ENCODE data around the gene PLCE1. TPM values are rescaled to one million over a fixed set of nuclear protein-coding genes. Genes with fewer than 3 reads are reported as not detected.

The PLCE1 gene
- total and polyA plus RNA-seq, 2 donors (not counting 3 experiments of a cell fraction or from before 2014, with no cell fraction given), result 0.01 to 0.04 TPM

DNA sequence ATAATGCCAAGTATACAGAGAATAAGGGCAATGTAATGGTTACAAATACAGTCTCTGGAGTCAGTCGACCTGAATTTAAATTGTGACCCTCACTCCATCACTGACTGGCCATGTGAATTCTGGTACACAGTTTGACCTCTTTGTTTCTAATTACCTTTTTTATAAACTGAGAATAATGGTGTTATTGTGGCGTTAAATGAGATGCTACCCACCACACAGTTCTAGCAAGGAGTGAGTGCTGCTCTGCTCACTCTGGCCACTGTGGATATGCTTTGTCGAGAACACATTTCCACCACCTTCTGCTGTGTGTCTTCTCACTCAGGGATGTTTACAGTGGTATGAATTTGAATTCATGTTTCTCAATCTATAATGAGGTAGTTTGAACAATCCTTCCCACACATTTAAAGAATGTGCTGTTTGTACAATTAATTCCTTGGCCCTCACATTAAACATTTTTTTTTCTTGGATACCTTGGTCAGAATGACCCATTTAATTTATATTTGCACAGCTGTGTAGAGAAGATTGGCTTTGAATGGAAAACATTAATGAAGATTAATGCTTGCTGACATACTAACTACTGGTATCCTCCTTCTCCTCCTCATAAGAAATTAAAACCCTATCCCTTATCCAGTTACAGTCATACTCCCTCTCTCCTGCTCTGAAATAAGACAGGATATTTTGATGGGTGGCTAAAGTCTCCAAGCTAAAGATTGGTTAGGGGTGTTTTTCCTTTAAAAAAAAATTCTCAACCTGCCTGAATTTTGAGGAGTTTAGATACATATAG lies 42.4 kb downstream of the PLCE1 start:
- Histone ChIP-seq H3K4me2 (ENCODE audit: insufficient read depth, low read length) (no peak overlapping the region), H3K79me2 (ENCODE audit: control insufficient read depth, insufficient read depth, low read length) (no peaks in the 10 kb centered on the region), H3K4me3 (replicated peaks in 1 of 3; ENCODE audit: insufficient read depth in 1 of 3, low read depth in 1 of 3, low read length in 3 of 3) (no peak overlapping the region), H3K9me3 (replicated peaks; ENCODE audit: control insufficient read depth, insufficient read depth, low read length) (no peaks in the 10 kb centered on the region), H4K20me1 (replicated peaks; ENCODE audit: control insufficient read depth, extremely low read depth, insufficient read depth, low read length) (no peaks in the 10 kb centered on the region), H2AFZ (ENCODE audit: low read depth, low read length) (no peak overlapping the region), H3K9ac (replicated peaks; ENCODE audit: extremely low read depth, insufficient read depth, low read length) (no peak overlapping the region), H3K9me1 (replicated peaks; ENCODE audit: control insufficient read depth, extremely low read depth, insufficient read depth, low read length) (no peaks in the 10 kb centered on the region), H3K27ac (ENCODE audit: insufficient read depth, low read depth, low read length) (no peak overlapping the region), H3K27me3 (ENCODE audit: control insufficient read depth in 2 of 2, insufficient read depth in 2 of 2, low read length in 2 of 2) (no peaks in the 10 kb centered on the region), H3K36me3 (ENCODE audit: control insufficient read depth in 2 of 2, extremely low read depth in 1 of 2, insufficient read depth in 2 of 2, low read length in 2 of 2) (no peaks in the 10 kb centered on the region), H3K4me1 (ENCODE audit: control insufficient read depth, extremely low read depth, insufficient read depth, low read length) (no peaks in the 10 kb centered on the region)
- ChIA-PET POLR2A (no interaction called here), CTCF (no interaction called here)
- BruUV-seq (replicated peaks), result no TSS peak
- TF ChIP-seq, protein P1, sequence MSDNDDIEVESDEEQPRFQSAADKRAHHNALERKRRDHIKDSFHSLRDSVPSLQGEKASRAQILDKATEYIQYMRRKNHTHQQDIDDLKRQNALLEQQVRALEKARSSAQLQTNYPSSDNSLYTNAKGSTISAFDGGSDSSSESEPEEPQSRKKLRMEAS (IDR thresholded peaks at IDR 0.05; ENCODE audit: insufficient read depth, insufficient read length), result no peak
- TF ChIP-seq EZH2 (IDR thresholded peaks at IDR 0.05; ENCODE audit: borderline replicate concordance, low read depth, low read length, severe bottlenecking) (no peak), MYC (IDR thresholded peaks at IDR 0.05; ENCODE audit: low read depth, low read length) (no peak), JUN (IDR thresholded peaks at IDR 0.05; ENCODE audit: borderline replicate concordance, insufficient read depth, insufficient read length, low read depth) (no peak), GATA2 (IDR thresholded peaks at IDR 0.05; ENCODE audit: insufficient read depth, insufficient read length, low read depth, low read length) (no peak), FOS (IDR thresholded peaks at IDR 0.05; ENCODE audit: borderline replicate concordance, insufficient read depth, low read length) (no peak), POLR2AphosphoS5 (IDR thresholded peaks at IDR 0.05; ENCODE audit: insufficient read depth, low read depth, low read length) (no peak), POLR2A (IDR thresholded peaks at IDR 0.05; ENCODE audit: low read depth, low read length) (no peak)
- TF ChIP-seq, protein P2, sequence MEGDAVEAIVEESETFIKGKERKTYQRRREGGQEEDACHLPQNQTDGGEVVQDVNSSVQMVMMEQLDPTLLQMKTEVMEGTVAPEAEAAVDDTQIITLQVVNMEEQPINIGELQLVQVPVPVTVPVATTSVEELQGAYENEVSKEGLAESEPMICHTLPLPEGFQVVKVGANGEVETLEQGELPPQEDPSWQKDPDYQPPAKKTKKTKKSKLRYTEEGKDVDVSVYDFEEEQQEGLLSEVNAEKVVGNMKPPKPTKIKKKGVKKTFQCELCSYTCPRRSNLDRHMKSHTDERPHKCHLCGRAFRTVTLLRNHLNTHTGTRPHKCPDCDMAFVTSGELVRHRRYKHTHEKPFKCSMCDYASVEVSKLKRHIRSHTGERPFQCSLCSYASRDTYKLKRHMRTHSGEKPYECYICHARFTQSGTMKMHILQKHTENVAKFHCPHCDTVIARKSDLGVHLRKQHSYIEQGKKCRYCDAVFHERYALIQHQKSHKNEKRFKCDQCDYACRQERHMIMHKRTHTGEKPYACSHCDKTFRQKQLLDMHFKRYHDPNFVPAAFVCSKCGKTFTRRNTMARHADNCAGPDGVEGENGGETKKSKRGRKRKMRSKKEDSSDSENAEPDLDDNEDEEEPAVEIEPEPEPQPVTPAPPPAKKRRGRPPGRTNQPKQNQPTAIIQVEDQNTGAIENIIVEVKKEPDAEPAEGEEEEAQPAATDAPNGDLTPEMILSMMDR (IDR thresholded peaks at IDR 0.05; ENCODE audit: extremely low read depth in 1 of 2, insufficient read depth in 1 of 2, low read depth in 1 of 2, low read length in 2 of 2), result no peak
- intact Hi-C loops (cut with micrococcal nuclease) (no loop called here), dilution Hi-C loops (cut with MboI; ENCODE audit: extremely low pct_ligation_motif_present, low sequenced_read_pairs) (no loop called here)
- DNase-seq (ENCODE audit: low read depth, low spot score) (no peak), FAIRE-seq (no peak)

Data from endothelial cell of umbilical vein (primary cell).